Measurements from ENCODE around the gene UBC.
A peak's percentile ranks its signal among the peaks of the same experiment; 100 is the strongest.
"Not testable (repeated sequence)": the region's sequence is repeated elsewhere in the genome, so short reads cannot be mapped to it uniquely, and the experiment has no call there.

The UBC gene

DNA sequence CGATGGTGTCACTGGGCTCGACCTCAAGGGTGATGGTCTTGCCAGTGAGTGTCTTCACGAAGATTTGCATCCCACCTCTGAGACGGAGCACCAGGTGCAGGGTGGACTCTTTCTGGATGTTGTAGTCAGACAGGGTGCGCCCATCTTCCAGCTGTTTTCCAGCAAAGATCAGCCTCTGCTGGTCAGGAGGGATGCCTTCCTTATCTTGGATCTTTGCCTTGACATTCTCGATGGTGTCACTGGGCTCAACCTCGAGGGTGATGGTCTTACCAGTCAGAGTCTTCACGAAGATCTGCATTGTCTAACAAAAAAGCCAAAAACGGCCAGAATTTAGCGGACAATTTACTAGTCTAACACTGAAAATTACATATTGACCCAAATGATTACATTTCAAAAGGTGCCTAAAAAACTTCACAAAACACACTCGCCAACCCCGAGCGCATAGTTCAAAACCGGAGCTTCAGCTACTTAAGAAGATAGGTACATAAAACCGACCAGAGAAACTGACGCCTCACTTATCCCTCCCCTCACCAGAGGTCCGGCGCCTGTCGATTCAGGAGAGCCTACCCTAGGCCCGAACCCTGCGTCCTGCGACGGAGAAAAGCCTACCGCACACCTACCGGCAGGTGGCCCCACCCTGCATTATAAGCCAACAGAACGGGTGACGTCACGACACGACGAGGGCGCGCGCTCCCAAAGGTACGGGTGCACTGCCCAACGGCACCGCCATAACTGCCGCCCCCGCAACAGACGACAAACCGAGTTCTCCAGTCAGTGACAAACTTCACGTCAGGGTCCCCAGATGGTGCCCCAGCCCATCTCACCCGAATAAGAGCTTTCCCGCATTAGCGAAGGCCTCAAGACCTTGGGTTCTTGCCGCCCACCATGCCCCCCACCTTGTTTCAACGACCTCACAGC, 717 bp downstream of the UBC start:
- H3F3A ChIP-seq (ENCODE audit: control insufficient read depth, insufficient read depth), result peaks cover 66% of the 10 kb centered on the region
- H3K27ac ChIP-seq (ENCODE audit: low read depth, low read length), result peak overlapping the region; percentile 98
- no peaks in the 10 kb centered on the region for H3K9me3 ChIP-seq (ENCODE audit: control insufficient read depth, insufficient read depth, low read length)
- H4K20me1 ChIP-seq (ENCODE audit: control insufficient read depth, insufficient read depth, low read depth, low read length), result peaks cover 26% of the 10 kb centered on the region
- H3K9me2 ChIP-seq (replicated peaks; ENCODE audit: control insufficient read depth, low read length), result no peaks in the 10 kb centered on the region
- peak overlapping the region; percentile 97 for H3K4me3 ChIP-seq (ENCODE audit: low read length)
- peak; percentile 74 for TF ChIP-seq CTCF (IDR thresholded peaks at IDR 0.05; ENCODE audit: low read depth, low read length, poor library complexity, severe bottlenecking)
- no peak for TF ChIP-seq EZH2phosphoT487 (IDR thresholded peaks at IDR 0.05; ENCODE audit: borderline replicate concordance, low read length)
- peak overlapping the region; percentile 73 for H3K4me2 ChIP-seq (ENCODE audit: low read length)
- H3K27me3 ChIP-seq (ENCODE audit: control insufficient read depth, low read length), result no peaks in the 10 kb centered on the region; the same call in 1 of the 2 replicates
- H3K36me3 ChIP-seq (ENCODE audit: control insufficient read depth, low read length), result peaks cover 41% of the 10 kb centered on the region
- peaks cover 58% of the 10 kb centered on the region for H3K4me1 ChIP-seq (ENCODE audit: control insufficient read depth, low read length)
- peaks cover 48% of the 10 kb centered on the region for H3K79me2 ChIP-seq (ENCODE audit: control insufficient read depth, low read length)

DNA sequence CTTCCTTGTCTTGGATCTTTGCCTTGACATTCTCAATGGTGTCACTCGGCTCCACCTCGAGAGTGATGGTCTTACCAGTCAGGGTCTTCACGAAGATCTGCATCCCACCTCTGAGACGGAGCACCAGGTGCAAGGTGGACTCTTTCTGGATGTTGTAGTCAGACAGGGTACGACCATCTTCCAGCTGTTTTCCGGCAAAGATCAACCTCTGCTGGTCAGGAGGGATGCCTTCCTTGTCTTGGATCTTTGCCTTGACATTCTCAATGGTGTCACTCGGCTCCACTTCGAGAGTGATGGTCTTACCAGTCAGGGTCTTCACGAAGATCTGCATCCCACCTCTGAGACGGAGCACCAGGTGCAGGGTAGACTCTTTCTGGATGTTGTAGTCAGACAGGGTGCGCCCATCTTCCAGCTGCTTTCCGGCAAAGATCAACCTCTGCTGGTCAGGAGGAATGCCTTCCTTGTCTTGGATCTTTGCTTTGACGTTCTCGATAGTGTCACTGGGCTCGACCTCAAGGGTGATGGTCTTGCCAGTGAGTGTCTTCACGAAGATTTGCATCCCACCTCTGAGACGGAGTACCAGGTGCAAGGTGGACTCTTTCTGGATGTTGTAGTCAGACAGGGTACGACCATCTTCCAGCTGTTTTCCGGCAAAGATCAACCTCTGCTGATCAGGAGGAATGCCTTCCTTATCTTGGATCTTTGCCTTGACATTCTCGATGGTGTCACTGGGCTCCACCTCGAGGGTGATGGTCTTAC, 1.7 kb downstream of the UBC start:
- peaks cover 48% of the 10 kb centered on the region for H3K4me1 ChIP-seq (ENCODE audit: control insufficient read depth, low read length)

GRCh38 chr12:124911521-124911920, 2.9 kb downstream of the UBC start:
- H3K4me3 ChIP-seq (ENCODE audit: low read length); H3K9me3 ChIP-seq (ENCODE audit: control insufficient read depth, insufficient read depth, low read length); H3K9me2 ChIP-seq (replicated peaks; ENCODE audit: control insufficient read depth, low read length); H3K27me3 ChIP-seq (ENCODE audit: control insufficient read depth, low read length); H3K27ac ChIP-seq (ENCODE audit: low read depth, low read length); H3K4me2 ChIP-seq (ENCODE audit: low read length): not testable (repeated sequence)
- Histone ChIP-seq H3K79me2 (ENCODE audit: control insufficient read depth, low read length) (peaks cover 48% of the 10 kb centered on the region), H3F3A (ENCODE audit: control insufficient read depth, insufficient read depth) (peaks cover 62% of the 10 kb centered on the region), H3K4me1 (ENCODE audit: control insufficient read depth, low read length) (peaks cover 44% of the 10 kb centered on the region), H3K36me3 (ENCODE audit: control insufficient read depth, low read length) (peaks cover 41% of the 10 kb centered on the region), H4K20me1 (ENCODE audit: control insufficient read depth, insufficient read depth, low read depth, low read length) (peaks cover 26% of the 10 kb centered on the region)

More for the DNA sequence above, 1.7 kb downstream of the UBC start:
- Histone ChIP-seq H3F3A (ENCODE audit: control insufficient read depth, insufficient read depth) (peaks cover 64% of the 10 kb centered on the region), H4K20me1 (ENCODE audit: control insufficient read depth, insufficient read depth, low read depth, low read length) (peaks cover 26% of the 10 kb centered on the region), H3K4me2 (ENCODE audit: low read length) (0 out of 2 replicates have a peak overlapping the region, but pooled peaks have one; percentile 73), H3K79me2 (ENCODE audit: control insufficient read depth, low read length) (peaks cover 48% of the 10 kb centered on the region), H3K36me3 (ENCODE audit: control insufficient read depth, low read length) (peaks cover 41% of the 10 kb centered on the region)
- H3K9me3 ChIP-seq (ENCODE audit: control insufficient read depth, insufficient read depth, low read length); H3K4me3 ChIP-seq (ENCODE audit: low read length); H3K9me2 ChIP-seq (replicated peaks; ENCODE audit: control insufficient read depth, low read length); H3K27me3 ChIP-seq (ENCODE audit: control insufficient read depth, low read length); H3K27ac ChIP-seq (ENCODE audit: low read depth, low read length): not testable (repeated sequence)

DNA sequence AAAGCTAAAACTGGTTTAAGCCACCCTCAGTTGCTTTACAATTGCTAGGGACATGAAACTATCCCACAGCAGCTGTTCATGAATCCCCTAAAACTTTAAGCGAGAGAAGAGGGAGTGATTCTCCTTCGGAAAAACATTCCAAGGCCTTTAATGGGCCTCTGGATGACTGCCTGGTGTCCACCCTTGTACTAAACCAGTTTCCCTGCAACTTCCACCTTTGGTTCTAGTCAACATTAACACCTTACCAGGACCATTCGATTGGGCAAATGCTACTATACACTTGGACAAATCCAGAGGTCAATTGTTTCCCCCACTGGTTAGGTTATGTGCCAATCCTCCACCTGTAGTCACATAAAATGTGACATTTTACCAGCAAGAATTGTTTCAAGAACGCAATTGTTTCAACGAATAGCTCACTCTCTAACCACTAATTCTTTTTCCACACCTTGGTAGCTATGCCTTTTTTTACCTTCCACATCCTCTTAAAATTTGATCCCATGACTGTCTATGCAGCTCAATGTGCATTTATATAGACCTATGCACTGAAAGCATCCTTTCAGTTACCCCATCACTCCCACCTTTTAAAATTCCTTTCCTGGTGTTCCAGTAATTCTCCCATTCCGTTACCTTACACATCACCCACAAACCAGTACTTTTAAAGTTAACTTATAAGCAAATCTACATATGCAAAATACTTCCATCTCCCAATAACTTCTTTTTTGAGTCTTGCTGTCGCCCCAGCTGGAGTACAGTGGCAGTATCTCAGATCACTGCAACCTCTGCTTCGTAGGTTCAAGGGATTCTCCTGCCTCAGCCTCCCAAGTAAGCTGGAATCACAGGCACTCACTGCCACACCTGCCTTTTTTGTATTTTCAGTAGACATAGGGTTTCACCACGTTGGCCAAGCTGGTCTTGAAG, 3.6 kb downstream of the UBC start:
- Histone ChIP-seq H3K36me3 (ENCODE audit: control insufficient read depth, low read length) (peaks cover 41% of the 10 kb centered on the region), H4K20me1 (ENCODE audit: control insufficient read depth, insufficient read depth, low read depth, low read length) (peaks cover 26% of the 10 kb centered on the region), H3K9me3 (ENCODE audit: control insufficient read depth, insufficient read depth, low read length) (no peaks in the 10 kb centered on the region), H3F3A (ENCODE audit: control insufficient read depth, insufficient read depth) (peaks cover 60% of the 10 kb centered on the region), H3K27me3 (ENCODE audit: control insufficient read depth, low read length) (no peaks in the 10 kb centered on the region; the same call in 1 of the 2 replicates), H3K27ac (ENCODE audit: low read depth, low read length) (no peak overlapping the region), H3K79me2 (ENCODE audit: control insufficient read depth, low read length) (peaks cover 44% of the 10 kb centered on the region), H3K4me3 (ENCODE audit: low read length) (0 out of 2 replicates have a peak overlapping the region, but pooled peaks have one; percentile 18), H3K9me2 (replicated peaks; ENCODE audit: control insufficient read depth, low read length) (no peaks in the 10 kb centered on the region), H3K4me2 (ENCODE audit: low read length) (peak overlapping the region; percentile 12; the same call in 1 of the 2 replicates), H3K4me1 (ENCODE audit: control insufficient read depth, low read length) (peaks cover 44% of the 10 kb centered on the region)
- TF ChIP-seq EZH2phosphoT487 (IDR thresholded peaks at IDR 0.05; ENCODE audit: borderline replicate concordance, low read length) (no peak), CTCF (IDR thresholded peaks at IDR 0.05; ENCODE audit: low read depth, low read length, poor library complexity, severe bottlenecking) (no peak)
